GM18517 (cell line): ENCODE data around the gene FOXR2.

Experiments used
- ATAC-seq: cut with Tn5 transposase; IDR thresholded peaks from one replicate; pipeline ENCODE4 v1.9.1; 2021; ENCODE audit warnings: mild to moderate bottlenecking, moderate library complexity; ENCODE audit not compliant: unreplicated experiment

Gene FOXR2, protein sequence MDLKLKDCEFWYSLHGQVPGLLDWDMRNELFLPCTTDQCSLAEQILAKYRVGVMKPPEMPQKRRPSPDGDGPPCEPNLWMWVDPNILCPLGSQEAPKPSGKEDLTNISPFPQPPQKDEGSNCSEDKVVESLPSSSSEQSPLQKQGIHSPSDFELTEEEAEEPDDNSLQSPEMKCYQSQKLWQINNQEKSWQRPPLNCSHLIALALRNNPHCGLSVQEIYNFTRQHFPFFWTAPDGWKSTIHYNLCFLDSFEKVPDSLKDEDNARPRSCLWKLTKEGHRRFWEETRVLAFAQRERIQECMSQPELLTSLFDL

DNA sequence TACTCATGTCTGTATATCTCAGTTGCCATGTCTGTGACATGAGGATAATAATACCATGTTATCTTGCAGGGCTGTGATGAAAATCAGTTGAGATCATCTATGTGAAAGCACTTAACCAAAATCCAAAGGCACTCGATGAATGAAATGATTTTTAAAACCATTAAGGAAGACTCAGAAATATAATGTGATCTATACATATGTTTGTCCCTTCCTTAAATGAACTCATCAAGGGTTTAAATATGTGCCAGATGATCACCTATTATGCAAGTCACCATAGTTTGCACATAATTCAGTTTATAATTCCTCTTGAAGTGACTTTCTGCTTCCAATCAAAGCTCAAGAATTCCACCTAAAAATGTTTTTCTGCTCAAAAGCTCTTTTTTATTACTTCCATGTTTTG lies at the start of gene FOXR2:
FOXR2 (plus strand) TSS at position 301 of the 400 bp plus-strand sequence. CDS start 312 bp downstream, outside the sequence.
- ATAC-seq: no peak

DNA sequence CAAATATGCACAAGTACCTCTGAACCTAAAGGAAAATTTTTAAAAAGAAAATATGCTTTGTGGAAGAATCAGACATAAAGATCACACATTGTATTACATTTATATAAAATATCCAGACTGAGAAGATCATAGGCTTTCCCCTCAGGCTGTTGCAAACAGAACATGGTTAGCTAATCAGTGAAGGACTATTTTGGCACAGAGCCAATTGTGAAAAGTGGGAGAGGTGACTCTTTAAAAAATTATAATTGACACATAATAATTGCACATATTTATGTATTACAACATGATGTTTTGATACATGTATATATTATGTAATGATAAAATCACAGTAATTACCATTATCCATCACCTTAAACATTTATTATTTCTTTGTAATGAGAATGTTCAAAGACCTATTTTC lies 44.1 kb upstream of the FOXR2 start:
- ATAC-seq: no peak

DNA sequence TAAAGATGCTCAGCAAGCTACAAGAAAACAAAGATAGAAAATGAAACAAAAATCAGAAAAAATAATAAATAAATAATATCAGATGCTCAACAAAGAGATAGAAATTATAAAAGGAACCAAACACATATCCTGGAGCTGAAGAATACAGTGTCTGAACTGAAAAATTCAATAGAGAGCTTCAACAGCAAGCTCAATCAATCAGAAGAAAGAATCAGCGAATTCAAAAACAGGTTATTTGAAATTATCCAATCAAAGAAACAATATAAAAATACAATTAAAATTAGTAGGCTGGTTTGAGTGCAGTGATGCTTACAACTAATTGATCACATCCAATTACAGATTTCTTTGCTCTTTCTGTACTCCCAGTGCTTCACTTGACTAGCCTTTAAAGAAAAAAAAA lies 40.8 kb upstream of the FOXR2 start:
- no peak for ATAC-seq

DNA sequence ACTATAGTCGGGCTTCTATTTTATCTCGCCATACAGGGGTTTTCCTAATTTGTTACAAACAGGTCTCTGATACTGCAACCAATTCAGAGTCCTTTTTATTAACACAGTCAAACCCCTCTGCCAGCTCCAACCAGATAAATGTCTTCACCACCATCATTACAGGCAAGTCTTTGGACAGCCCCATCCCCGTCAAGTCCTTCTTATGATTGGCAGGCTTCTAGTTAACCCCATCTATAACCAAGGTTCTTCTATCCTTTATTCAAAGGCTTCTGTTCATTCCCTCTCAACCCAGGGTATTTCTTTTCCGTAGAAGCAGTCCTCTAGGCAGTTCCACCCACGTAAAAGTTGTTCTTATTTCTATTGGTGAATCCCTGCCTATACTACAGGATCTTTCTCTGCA lies 29.9 kb upstream of the FOXR2 start:
- no peak for ATAC-seq

DNA sequence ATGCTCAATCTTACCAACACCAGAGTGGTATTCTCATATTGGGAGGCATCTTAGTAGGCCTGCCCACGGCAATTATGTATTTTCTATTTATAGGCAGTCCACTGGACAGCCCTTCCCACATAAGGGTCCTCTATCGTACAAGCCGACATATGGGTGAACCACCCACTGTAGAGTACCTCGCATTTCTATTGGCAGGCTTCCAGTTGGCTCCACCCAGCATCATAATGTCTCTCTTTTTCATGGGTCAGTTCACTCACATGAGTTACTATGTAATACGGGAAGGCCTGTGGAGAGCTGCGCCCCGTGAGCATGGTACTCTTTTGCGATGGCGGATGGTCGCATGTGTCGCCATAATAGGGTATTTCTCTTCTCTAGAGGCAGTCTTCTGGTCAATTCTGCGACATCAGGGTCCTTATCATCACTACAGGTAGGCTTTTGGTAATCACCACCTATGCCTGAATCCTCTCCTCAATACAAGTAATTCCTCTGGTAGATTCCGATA lies 29.4 kb upstream of the FOXR2 start:
- no peak for ATAC-seq

DNA sequence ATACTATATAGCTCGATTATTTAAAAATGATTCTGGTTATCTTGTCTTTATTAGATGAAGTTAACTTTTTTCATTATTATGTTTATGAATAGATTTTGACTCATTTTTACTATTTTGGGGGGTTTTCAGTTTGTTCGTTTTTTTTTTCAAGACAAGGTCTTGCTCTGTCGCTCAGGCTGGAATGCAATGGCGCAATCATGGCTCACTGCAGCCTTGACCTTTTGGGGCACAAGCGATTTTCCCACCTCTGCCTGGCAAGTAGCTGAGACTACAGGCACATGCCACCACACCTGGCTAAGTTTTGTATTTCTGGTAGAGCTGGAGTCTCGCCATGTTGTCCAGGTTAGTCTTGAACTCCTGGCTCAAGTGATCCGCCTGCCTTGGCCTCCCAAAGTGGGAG lies 24.9 kb upstream of the FOXR2 start:
- ATAC-seq: no peak

DNA sequence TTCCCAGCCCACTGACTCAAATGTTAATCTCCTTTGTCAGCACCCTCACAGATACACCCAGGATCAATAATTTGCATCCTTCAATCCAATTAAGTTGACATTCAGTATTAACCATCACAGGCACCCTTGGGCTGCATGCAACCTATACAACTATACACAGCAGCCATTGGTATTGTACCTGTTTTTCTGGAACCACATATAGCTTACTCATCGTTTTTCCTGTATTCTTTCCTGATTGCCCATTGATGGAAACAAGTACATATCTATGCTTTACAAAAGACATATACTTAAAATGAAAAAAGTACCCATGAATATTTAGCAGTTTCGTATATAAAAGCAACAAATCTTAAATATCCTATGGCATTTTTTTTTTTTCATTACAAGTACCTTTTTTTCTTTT lies 3.7 kb upstream of the FOXR2 start:
- ATAC-seq: no peak

DNA sequence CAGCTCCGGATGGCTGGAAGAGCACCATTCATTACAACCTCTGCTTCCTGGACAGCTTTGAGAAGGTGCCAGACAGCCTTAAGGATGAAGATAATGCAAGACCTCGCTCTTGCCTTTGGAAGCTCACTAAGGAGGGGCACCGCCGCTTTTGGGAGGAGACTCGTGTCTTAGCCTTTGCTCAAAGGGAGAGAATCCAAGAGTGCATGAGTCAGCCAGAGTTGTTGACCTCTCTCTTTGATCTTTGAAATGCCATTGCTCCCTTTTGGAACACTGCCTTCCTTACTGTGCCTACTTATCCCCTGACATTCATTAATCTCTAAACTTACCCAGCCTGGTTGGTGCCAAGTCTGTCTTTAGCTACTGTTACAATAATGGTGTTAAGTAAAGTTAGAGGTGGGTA lies 1.2 kb downstream of the FOXR2 start:
- ATAC-seq: no peak

DNA sequence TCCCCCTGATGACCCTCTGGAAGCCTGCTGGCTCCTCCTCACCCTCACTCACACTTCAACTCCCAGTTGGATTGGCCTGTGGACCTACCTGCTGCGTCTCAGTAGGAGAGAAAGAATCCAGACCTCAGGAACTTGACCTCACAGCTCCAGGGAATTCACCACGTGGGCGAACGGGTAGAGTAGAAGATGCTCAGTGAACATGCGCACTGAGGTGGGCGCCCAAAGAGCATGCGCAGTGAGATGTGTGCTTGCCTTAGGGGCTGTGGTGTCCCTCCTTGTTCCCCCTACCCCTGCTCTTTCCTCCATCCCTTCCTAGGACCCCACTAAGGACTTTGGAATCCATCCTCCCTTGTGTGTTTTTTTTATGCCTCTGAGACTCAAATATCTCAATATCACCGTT lies 12.9 kb downstream of the FOXR2 start:
- no peak for ATAC-seq

DNA sequence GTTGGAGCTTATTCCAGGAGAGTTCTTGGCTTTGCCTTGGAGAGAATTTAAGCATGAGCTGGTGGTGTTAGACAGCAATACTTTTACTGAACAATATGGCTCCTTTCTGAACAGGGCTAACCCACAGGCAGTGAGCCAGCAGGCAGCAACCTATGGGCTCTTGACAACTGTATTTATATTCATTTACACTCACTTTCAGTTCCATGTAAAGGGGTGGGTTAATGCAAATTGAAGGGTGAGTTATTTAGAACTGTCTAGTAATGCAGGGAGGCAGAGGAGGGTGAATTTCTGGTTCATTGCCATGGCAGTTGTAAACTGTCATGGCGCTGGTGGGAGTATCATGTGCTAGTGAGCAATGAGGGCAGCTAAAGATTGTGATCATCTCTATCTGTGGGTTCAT lies 15.7 kb downstream of the FOXR2 start:
- ATAC-seq: no peak

DNA sequence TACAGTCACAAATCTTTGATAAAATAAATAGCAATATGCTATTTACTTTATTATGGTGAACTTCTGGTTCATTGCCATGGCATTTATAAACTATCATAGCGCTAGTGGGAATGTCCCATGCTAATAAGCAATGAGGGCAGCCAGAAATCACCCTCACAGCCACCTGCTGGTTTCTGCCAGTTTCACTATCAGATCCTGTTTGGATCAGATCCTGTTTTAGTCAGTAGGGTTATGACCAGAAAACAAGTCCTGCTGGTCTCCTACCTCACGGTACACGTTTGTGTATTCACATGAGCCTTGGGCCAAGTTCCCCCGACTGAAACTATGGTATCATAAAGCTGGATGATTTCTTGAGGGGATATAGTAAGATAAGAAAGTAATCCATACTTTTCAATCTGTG lies 17.7 kb downstream of the FOXR2 start:
- peak; percentile 82 for ATAC-seq

DNA sequence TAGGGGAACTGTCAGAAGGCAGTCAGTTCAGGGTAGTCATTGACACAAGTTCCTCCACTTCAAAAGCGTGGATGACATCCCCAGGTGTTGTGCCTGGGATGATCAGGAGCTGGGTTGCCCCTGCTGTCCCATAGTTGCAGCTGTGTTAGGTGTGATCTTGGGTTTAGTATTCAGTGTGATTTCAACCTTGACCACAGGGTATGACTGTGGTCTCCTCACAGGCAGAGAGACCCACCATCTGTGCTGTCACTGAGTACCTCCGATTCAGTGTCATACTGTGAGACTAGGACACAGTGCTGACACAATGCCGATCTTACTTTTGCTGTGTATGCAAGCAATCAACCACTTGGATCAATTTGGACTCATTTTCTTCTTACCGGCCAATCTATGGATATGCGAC lies 25.2 kb downstream of the FOXR2 start:
- peak; percentile 59 for ATAC-seq

DNA sequence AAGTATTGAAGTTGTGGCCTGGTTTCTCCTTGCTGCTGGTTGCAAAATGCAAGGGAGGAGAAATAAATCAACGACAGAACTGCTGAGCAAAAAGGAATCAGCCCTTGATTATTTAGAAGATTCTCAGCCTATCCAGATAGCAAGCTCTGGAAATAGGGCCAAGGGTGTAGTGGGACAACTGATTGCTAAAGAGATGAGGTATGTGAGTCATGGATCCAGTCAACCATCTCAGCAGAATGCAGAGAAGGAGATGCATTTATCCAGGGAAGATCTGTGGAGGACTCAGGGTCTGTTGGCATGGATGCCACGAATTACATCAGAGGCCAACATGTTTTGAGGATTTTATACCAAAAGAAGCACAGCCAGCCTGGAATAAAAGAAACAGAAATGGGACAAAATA lies 36.7 kb downstream of the FOXR2 start:
- ATAC-seq: no peak

DNA sequence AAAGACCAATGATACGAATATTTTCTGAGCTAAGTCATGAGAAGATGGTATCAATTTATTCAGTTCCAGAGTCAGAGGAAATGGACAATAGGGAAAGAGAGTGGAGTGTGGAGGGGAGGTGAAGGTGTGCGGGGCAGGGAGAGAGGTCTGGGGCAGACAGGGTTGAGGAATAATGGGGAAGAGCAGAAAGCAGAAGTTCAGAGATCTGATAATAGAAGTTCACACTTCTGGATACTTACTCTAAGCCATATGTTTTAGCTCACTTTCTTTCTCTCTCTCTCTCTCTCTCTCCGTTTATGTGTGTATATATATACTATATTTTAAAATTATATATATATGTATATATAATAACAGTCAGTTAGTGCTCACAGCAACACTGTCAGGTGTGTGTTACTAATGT lies 40.4 kb downstream of the FOXR2 start:
- no peak for ATAC-seq

DNA sequence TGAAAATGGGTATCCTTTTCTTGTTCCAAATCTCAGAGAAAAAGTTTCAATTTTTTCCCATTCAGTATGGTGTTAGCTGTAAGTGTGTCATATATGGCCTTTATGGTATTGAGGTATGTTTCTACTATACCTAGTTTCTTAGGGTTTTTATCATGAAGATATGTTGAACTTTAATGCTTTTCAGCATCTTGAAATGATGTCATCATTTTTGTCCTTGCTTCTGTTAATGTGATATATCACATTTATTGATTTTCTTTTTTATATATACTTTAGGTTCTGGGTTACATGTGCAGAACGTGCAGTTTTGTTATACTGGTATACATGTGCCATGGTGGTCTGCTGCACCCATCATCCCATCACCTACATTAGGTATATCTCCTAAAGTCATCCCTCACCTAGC lies 44.9 kb downstream of the FOXR2 start:
- no peak for ATAC-seq
